HG02798 (cell line): Measurements from ENCODE around the gene GNAQ.
"Not testable (repeated sequence)": the region's sequence is repeated elsewhere in the genome, so short reads cannot be mapped to it uniquely, and the experiment has no call there.

ENCODE experiments used
- ATAC-seq: cut with Tn5 transposase; IDR thresholded peaks from one replicate; pipeline ENCODE4 v1.9.1; 2021; ENCODE audit warnings: mild to moderate bottlenecking; ENCODE audit not compliant: unreplicated experiment, poor library complexity

Gene GNAQ

GRCh38 chr9:77887662-77888061 is 143.9 kb downstream of the GNAQ start:
- ATAC-seq = no peak

- no peak for ATAC-seq
Observed at GRCh38 chr9:77885104-77885672, 146.4 kb downstream of the GNAQ start.

- no peak for ATAC-seq
Observed at GRCh38 chr9:77883846-77884771, 147.5 kb downstream of the GNAQ start.

- ATAC-seq = no peak
Observed at GRCh38 chr9:77883133-77883532, 148.5 kb downstream of the GNAQ start.

GRCh38 chr9:77882294-77882693 is 149.3 kb downstream of the GNAQ start:
- no peak for ATAC-seq

- ATAC-seq = not testable (repeated sequence)
Observed at GRCh38 chr9:77881634-77882033, 150.0 kb downstream of the GNAQ start.

- ATAC-seq = no peak
Observed at GRCh38 chr9:77881111-77881510, 150.5 kb downstream of the GNAQ start.

GRCh38 chr9:77879437-77879943 is 152.1 kb downstream of the GNAQ start:
- ATAC-seq = no peak

GRCh38 chr9:77878793-77879192 is 152.8 kb downstream of the GNAQ start:
- ATAC-seq = not testable (repeated sequence)

GRCh38 chr9:77877976-77878375 is 153.6 kb downstream of the GNAQ start:
- ATAC-seq = no peak

GRCh38 chr9:77876590-77876989 is 155.0 kb downstream of the GNAQ start:
- no peak for ATAC-seq

- no peak for ATAC-seq
Observed at GRCh38 chr9:77876091-77876490, 155.5 kb downstream of the GNAQ start.

GRCh38 chr9:77872863-77873262 is 158.7 kb downstream of the GNAQ start:
- no peak for ATAC-seq

- ATAC-seq = no peak
Observed at GRCh38 chr9:77872177-77872576, 159.4 kb downstream of the GNAQ start.

- ATAC-seq = no peak
Observed at GRCh38 chr9:77871483-77871882, 160.1 kb downstream of the GNAQ start.

- ATAC-seq = no peak
Observed at GRCh38 chr9:77866878-77867277, 164.7 kb downstream of the GNAQ start.

GRCh38 chr9:77865385-77866047 is 166.1 kb downstream of the GNAQ start:
- ATAC-seq = no peak

GRCh38 chr9:77864211-77864889 is 167.3 kb downstream of the GNAQ start:
- no peak for ATAC-seq

GRCh38 chr9:77863638-77864037 is 168.0 kb downstream of the GNAQ start:
- ATAC-seq = not testable (repeated sequence)

- not testable (repeated sequence) for ATAC-seq
Observed at GRCh38 chr9:77860953-77861352, 170.7 kb downstream of the GNAQ start.
